Dermis microvascular lymphatic vessel endothelial cell (primary cell): ENCODE measurements around the gene CPA5. TPM values are rescaled to one million over a fixed set of nuclear protein-coding genes. Genes with fewer than 3 reads are reported as not detected.

Experiments used
- DNase-seq, 2 donors: peaks; one replicate each; pipeline versions ENCODE4 v3.0.0 to v3.0.0-alpha.2; 2010; ENCODE audit warnings: low read depth in 2 of 2
- total RNA-seq: library from RNA; depleted of rRNA; stranded (reverse); fragments of >200 nt; gene quantifications from 2 replicates; pipeline ENCODE4 v1.2.1, GENCODE V29; 2014

CPA5 gene
- total RNA-seq, 1 donor from 2014 or later: not detected

GRCh38 chr7:130379019-130379418 lies 34.4 kb downstream of the CPA5 start:
- DNase-seq: no peak

- no peak for DNase-seq
Observed at GRCh38 chr7:130379532-130379920, 34.9 kb downstream of the CPA5 start.

DNA sequence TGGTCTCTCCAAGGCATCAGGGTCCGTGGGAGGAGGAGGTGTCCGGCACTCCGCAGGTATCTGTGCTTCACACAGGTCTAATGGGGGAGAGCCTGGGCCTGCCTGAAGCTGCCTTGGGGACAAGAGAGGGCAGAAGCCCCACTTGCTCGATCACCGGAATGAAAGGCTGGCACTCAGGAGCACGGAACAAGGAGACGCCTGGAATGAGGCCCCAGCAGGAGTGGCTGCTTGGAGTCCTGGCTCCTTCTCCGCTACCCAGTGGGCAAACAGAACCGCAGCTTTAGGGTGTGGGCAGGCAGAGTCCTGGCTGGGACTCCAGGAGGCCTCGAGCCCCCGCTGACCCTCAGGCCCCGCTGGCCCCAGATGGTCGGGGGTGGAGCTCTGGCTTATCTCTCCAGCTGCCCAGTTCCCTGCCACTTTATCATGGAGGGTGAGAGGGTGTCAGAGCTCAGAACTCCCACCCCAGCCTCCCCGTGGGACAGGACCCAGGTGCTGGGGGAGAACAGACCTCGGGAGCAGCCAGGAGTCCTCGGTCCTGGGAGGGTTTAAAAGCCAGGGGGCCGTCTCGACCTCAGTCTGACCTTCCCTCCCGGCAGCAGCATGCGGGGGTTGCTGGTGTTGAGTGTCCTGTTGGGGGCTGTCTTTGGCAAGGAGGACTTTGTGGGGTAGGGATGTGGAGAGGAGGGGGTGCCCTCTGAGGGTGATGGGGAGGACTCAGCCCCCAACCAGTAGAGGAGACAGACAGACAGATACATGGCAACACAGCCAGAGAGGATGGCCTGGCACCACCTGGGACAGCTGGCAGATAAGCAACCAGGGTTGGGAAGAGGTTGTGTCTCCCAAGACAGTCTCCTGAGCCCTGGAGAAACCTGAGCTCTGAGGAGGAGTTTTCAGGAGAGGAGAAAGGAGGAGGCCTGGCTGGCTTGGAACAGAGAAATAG lies 35.6 kb downstream of the CPA5 start, which contains the start of gene CPA1:
CPA1 (plus strand) TSS at position 574 of the 940 bp plus-strand sequence; CDS start at position 601, 27 bp downstream.
- no peak for DNase-seq

DNA sequence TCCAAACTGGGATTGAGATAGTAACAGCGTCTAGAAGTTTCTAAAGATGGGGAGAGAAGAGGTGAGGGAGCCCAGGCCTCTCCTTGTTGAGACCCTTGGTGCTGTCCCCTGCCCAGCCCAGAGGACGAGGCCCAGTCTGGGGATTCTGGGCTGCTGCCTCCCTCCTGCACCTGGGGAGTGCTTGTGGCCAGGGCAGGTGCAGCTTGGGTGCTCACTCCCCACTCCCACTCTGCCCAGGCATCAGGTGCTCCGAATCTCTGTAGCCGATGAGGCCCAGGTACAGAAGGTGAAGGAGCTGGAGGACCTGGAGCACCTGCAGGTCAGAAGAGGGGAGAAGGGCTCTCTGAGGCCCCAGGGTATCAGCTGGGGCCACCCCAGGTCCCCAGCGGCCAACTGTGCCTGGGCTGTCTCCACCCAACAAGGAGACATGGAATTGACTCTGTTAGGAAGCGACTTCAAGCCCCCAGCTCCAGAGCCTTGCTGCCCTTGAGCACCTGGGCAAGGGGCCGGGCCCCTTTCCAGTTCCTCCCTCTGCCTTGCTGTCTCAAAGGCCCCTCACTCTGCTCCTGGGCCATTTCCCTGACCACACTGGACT lies 36.3 kb downstream of the CPA5 start:
- no peak for DNase-seq

DNA sequence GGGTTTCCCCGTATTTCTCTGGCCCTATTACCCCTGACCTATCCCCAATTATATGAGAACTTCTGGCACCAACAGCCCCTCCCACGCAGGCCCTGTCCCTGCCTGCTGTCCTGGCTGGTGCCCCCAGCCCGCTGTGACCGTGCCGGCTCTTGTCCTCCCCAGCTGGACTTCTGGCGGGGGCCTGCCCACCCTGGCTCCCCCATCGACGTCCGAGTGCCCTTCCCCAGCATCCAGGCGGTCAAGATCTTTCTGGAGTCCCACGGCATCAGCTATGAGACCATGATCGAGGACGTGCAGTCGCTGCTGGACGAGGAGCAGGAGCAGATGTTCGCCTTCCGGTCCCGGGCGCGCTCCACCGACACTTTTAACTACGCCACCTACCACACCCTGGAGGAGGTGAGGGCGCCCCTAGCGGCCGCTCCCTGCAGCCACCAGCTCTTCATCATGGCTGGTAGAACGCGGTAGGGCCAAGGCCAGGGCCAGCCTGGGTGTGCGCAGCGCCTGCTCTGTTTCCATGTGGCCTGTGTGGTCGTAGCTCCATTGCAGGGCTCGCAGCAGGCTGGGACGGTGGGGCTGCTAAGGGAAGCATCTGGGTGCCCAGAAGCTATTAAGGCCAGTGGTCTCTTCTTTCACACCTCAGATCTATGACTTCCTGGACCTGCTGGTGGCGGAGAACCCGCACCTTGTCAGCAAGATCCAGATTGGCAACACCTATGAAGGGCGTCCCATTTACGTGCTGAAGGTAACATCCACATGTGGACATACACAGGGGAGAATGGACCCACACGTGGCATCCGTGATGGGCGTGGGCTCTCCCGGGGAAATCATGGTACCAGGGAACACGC lies 37.1 kb downstream of the CPA5 start:
- no peak for DNase-seq

DNA sequence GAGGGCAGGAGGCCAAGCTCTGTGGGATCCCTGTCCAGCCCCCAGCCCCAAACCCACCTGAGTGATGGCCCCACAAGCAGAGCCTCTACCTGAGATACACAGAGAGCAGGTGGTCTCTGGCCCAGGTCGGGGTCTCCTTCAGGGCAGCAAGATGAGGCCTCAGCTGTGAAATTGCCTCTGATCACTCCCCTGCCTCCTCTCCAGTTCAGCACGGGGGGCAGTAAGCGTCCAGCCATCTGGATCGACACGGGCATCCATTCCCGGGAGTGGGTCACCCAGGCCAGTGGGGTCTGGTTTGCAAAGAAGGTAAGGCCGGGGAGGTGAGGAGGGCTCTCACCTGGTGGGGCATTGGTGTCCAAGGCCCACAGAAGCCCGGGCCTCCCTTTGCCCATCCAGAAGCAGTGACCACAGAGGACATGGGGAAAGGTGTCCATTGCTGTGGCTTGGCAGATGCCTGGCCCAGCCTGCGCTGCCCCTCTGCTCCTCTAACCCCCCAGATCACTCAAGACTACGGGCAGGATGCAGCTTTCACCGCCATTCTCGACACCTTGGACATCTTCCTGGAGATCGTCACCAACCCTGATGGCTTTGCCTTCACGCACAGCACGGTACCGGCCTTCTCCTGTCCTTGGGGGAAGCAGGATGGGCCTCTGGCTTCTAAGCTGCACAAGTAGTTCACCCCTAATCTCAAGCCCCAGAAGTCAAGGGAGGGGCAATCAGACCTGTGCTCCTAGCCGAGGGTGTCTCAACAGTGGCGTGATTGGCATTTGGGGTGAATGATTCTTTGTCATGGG lies 38.8 kb downstream of the CPA5 start:
- no peak for DNase-seq

DNA sequence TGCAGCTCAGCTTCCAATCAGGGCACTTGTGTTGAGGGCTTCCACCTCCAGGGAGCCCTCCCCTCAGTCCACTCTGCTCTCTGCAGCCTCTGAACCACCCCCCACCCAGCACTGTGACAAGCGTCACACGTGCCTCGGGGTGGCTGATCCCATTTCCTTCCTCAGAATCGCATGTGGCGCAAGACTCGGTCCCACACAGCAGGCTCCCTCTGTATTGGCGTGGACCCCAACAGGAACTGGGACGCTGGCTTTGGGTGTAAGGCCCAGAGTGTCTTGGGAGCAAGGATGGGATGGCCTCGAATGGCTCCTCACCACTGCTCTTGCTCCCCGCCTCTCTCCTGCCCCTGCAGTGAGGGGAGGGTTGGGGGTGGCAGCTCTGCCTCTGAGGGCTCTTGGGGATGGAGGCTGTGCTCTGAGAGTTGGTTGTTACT lies 39.8 kb downstream of the CPA5 start:
- peak in 1 of 2 donors; percentile 3 for DNase-seq

- DNase-seq: no peak
Observed at GRCh38 chr7:130384841-130385599, 40.4 kb downstream of the CPA5 start.

- DNase-seq: no peak
Observed at GRCh38 chr7:130385600-130386066, 41.0 kb downstream of the CPA5 start.

DNA sequence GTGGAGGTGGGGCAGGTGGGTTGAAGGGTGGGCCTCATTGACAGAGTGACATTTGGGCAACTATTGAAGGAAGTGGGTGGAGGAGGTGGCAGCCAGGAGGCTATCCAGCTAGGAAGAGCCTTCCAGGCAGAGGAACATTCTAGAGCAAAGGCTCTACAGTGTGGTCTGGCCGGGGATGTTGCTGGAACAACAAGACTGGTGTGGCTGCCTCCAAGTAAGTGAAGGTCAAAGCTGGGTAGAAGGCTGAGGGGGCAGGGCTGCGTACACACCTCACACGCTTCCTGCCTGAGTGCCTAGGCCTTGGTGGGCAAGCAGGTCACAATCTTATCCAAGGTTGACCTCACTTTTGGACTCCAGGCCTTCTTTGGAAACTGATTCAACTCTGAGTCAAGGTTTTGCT lies 42.3 kb downstream of the CPA5 start:
- DNase-seq: no peak

DNA sequence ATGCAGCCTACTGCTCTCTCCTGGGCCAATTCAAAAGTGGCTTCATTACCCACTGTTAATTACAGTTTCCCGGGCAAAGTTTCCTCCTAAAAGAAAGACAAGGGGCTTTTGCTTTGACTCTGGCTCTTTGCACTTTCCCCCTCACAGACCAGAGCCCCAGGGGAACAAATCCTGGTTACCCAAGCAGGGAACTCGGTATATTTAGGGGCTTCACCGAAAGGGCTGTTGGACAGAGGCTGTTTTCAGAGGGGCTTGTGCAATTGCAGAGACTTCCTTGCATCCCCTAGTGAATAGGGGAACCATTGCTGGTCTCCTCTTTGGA lies 42.7 kb downstream of the CPA5 start:
- DNase-seq: no peak

DNA sequence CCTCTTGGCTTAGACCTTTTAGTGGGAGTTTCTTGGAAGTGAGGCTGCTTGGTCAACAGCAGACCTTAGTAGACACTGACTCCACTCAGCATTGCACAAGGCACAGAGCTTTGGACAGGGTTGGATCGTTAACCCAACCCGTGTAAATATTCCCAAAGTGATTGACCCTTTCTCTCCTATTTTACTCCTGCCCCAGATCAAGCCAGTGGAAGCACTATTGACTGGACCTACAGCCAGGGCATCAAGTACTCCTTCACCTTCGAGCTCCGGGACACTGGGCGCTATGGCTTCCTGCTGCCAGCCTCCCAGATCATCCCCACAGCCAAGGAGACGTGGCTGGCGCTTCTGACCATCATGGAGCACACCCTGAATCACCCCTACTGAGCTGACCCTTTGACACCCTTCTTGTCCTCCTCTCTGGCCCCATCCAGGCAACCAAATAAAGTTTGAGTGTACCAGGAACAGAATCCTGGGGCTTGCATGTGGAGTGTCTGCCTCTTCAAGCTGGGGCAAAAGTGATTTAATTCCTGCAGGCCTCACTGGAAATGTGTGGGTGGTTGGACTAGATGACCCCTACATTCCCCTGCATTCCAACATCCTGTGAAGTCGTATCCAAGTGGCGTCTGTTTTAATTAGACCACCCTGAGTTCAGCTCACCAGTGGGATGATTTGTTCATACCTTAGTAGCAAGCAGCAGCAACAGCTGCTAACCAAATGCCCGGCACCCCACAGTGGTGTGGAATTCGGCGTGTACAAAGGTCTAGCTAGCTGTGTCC lies 43.2 kb downstream of the CPA5 start:
- DNase-seq: no peak

DNA sequence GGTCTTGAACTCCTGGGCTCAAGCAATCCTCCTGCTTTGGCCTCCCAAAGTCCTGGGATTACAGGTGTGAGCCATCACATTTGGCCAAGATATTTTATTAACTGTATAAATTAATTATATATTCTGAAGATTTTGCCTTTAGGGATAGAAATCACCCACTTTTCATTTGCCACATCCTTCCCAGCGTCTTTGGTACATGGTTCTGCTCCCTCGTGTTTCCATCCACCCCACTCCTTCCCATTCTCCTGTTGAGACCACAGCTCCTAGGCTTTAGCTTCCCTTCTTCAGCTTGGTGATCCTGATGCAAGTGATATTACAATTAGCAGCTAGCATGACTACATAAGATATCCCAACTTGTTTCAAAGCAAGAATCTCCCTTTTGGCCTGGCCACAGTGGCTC lies 44.1 kb downstream of the CPA5 start:
- no peak for DNase-seq

DNA sequence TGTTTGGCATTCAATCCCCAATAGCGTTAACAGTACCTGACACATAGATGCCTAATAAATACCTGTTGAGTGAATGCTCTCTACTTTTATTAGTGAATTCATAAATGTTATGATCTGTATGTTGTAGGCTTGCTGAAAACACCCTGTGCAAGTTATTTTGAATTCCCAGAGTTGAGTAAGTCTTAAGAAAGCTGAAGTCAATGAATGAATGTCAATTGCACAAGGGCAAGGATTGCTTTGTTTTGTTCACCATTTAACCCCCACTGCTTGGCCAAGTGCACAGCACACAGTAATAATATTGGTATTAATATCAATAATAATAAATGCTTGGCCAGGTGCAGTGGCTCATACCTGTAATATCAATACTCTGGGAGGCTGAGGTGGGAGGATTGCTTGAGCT lies 45.9 kb downstream of the CPA5 start:
- no peak for DNase-seq

- DNase-seq: no peak
Observed at GRCh38 chr7:130393101-130393561, 48.5 kb downstream of the CPA5 start.

DNA sequence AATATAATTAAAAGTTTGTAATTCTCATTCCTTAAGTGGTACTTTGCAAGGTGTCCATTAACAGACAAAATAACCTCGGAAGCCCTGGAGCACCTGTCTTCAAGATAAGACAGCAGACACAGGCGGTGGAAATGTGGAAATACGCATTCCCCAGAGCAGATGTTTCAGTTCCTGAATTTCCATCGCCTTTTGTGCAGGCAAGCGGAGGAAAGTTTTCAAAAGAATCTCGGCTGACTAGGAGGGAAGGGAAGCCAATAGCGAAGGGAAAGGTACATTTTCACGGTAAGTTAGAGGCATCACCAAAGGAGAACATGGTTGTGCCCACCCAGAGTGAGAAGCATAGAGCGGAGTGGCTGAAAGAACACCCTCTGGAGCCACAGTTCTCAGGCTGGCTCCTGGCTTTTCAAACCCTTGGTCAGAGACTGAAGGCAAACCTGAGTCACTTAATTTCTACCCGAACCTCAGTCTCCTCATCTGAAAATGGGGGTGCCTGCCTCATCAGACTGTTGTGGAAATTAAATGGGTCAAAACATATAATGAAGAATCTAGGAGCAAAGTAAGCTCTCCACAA lies 49.3 kb downstream of the CPA5 start:
- no peak for DNase-seq

DNA sequence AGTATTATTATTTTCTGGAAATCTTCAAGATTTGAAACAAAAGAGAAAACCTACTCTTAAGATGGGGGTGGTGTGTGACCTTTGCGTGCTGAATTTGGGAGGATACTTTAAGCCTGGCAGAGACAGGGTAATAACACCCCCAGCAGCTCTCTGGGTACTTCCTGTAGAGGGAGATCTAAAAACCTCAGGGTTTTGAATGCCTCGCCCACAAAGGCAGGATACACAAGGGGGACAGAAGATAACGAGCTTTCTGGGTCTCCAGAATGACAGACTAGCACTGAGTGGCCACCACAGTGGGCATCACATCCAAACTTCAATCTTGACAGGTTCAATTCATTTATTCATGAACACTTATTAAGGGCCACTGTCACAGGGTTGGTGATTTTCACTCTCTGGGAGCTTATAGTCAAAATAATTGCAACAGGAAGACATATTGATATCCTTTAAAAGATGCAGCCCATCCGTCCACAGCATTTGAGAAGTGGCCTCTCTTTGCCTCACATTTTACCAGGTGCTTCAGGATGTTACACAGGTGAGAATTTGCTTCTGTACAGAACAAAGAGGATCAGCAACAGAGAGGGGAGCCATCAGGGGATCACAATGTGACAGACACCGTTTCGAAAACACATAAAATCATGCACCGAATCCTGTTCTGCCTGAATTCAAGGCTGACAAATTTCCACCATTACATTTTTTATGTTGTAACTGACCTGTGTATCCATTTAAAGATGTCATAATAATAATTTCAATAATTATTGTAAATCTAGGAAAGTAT lies 50.0 kb downstream of the CPA5 start:
- DNase-seq: no peak

- no peak for DNase-seq
Observed at GRCh38 chr7:130395421-130395820, 50.8 kb downstream of the CPA5 start.
